HepG2 (cell line): ENCODE measurements around the gene RARA. TPM values are rescaled to one million over a fixed set of nuclear protein-coding genes. Genes with fewer than 3 reads are reported as not detected.

Experiments
- HOXA5 ChIP-seq: sonication (generic); formaldehyde crosslinking; IDR thresholded peaks from 2 replicates; pipeline ENCODE4 v1.4.0; 2020; ENCODE audit warnings: missing genetic modification reagents
- STAT5B ChIP-seq: sonication (generic); formaldehyde crosslinking; IDR thresholded peaks from 2 replicates; pipeline ENCODE4 v1.4.0; 2020; ENCODE audit warnings: missing genetic modification reagents
- ZC3H13 ChIP-seq: sonication (generic); formaldehyde crosslinking; IDR thresholded peaks from 2 replicates; pipeline ENCODE4 v1.8.1; 2023; ENCODE audit warnings: mild to moderate bottlenecking, missing genetic modification reagents, moderate library complexity
- ZFP37 ChIP-seq: sonication (generic); formaldehyde crosslinking; IDR thresholded peaks from 2 replicates; pipeline ENCODE4 v1.4.0; 2020; ENCODE audit warnings: missing genetic modification reagents, borderline replicate concordance
- ZNF234 ChIP-seq: sonication (generic); formaldehyde crosslinking; conservative IDR thresholded peaks from 2 replicates; pipeline ENCODE4 v1.5.1; 2020; ENCODE audit warnings: mild to moderate bottlenecking, missing genetic modification reagents
- ZNF460 ChIP-seq: sonication (generic); formaldehyde crosslinking; IDR thresholded peaks from 2 replicates; pipeline ENCODE4 v1.5.1; 2020; ENCODE audit warnings: missing genetic modification reagents, mild to moderate bottlenecking, borderline replicate concordance
- ZNF598 ChIP-seq: sonication (generic); formaldehyde crosslinking; IDR thresholded peaks from 2 replicates; pipeline ENCODE4 v1.5.1; 2020; ENCODE audit warnings: mild to moderate bottlenecking, missing genetic modification reagents, borderline replicate concordance
- polyA plus RNA-seq, 8 experiments: library from polyadenylated mRNA; depleted of rRNA in 3 of 8; stranded (reverse) in 7 of 8; unstranded in 1 of 8; fragments of >200 nt; fragmentation: Illumina TruSeq in 4 of 8; extraction: Trizol in 4 of 8; gene quantifications; 2 replicates each; pipeline versions ENCODE4 v1.2.1 to v1.2.3, GENCODE V29; 2011 to 2016; ENCODE audit warnings: low read depth in 4 of 8, missing spikeins in 1 of 8, mixed read lengths in 1 of 8; ENCODE audit not compliant: insufficient read depth in 1 of 8
- total RNA-seq, 5 experiments: library from RNA; depleted of rRNA; stranded (reverse); fragments of >200 nt; fragmentation: Illumina TruSeq; extraction: Trizol; gene quantifications; 2 replicates each; pipeline ENCODE4 v1.2.3, GENCODE V29; 2016; ENCODE audit warnings: low read depth in 1 of 5
- TF ChIP-seq, protein P1 (sequence below), 2 experiments: fragments of 450-650 bp in 1 of 2; sonication (generic) in 1 of 2; formaldehyde crosslinking in 1 of 2; IDR thresholded peaks; 2 replicates each; pipeline versions ENCODE4 v1.6.1 to v1.8.0; 2016 to 2022; ENCODE audit warnings: antibody characterized with exemption in 1 of 2, mild to moderate bottlenecking in 1 of 2, missing genetic modification reagents in 1 of 2
- TF ChIP-seq, protein P2 (sequence below): sonication (generic); formaldehyde crosslinking; IDR thresholded peaks from 2 replicates; pipeline ENCODE4 v1.8.0; 2022; ENCODE audit warnings: mild to moderate bottlenecking, missing genetic modification reagents, borderline replicate concordance
- TF ChIP-seq, protein P3 (sequence below): sonication (generic); formaldehyde crosslinking; IDR thresholded peaks from 2 replicates; pipeline ENCODE4 v1.4.0; 2020; ENCODE audit warnings: missing genetic modification reagents
- TF ChIP-seq, protein P4 (sequence below), 2 experiments: fragments of 450-650 bp in 1 of 2; sonication (generic) in 1 of 2; formaldehyde crosslinking; IDR thresholded peaks; 2 replicates each; pipeline versions ENCODE4 v1.5.0 to v1.8.0; 2020 to 2022; ENCODE audit warnings: mild to moderate bottlenecking in 1 of 2, missing genetic modification reagents in 1 of 2

RARA gene
- total and polyA plus RNA-seq, 2 of the 13 experiments (the other 11 are each of a cell fraction or from before 2014, with no cell fraction given), result 6.4 to 8.6 TPM

DNA sequence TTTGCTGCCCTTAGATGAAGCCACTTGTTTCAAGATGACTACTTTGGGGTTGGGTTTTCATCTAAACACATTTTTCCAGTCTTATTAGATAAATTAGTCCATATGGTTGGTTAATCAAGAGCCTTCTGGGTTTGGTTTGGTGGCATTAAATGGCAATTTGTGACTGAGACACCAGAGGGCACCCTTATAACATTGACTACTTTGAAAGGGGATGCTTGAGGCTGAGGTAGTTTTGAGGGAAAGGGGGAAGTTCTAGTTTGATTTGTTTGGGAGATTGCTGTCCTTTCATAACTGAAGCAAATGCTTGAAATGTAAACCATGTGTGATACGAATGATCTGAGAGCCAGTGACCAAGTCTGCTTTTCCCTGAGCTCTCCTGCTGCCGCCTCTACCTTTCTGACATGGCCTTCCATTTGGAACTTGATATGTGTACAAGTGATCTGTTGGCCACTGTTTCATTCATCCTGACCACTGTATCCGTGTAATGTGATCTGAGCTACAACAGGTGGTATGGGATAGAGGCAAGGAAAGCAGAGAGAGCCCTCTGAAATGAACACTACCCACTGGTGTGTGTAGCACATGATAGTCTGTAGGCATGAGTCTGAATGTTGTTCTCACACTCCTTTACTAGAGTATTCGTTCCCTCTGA is 5.8 kb upstream of the RARA start (continued):
- TF ChIP-seq, protein P1, sequence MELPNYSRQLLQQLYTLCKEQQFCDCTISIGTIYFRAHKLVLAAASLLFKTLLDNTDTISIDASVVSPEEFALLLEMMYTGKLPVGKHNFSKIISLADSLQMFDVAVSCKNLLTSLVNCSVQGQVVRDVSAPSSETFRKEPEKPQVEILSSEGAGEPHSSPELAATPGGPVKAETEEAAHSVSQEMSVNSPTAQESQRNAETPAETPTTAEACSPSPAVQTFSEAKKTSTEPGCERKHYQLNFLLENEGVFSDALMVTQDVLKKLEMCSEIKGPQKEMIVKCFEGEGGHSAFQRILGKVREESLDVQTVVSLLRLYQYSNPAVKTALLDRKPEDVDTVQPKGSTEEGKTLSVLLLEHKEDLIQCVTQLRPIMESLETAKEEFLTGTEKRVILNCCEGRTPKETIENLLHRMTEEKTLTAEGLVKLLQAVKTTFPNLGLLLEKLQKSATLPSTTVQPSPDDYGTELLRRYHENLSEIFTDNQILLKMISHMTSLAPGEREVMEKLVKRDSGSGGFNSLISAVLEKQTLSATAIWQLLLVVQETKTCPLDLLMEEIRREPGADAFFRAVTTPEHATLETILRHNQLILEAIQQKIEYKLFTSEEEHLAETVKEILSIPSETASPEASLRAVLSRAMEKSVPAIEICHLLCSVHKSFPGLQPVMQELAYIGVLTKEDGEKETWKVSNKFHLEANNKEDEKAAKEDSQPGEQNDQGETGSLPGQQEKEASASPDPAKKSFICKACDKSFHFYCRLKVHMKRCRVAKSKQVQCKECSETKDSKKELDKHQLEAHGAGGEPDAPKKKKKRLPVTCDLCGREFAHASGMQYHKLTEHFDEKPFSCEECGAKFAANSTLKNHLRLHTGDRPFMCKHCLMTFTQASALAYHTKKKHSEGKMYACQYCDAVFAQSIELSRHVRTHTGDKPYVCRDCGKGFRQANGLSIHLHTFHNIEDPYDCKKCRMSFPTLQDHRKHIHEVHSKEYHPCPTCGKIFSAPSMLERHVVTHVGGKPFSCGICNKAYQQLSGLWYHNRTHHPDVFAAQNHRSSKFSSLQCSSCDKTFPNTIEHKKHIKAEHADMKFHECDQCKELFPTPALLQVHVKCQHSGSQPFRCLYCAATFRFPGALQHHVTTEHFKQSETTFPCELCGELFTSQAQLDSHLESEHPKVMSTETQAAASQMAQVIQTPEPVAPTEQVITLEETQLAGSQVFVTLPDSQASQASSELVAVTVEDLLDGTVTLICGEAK (IDR thresholded peaks at IDR 0.05), result no peak
- TF ChIP-seq, protein P1 (CRISPR knock-in tag; IDR thresholded peaks at IDR 0.05), result no peak
- TF ChIP-seq, protein P2, sequence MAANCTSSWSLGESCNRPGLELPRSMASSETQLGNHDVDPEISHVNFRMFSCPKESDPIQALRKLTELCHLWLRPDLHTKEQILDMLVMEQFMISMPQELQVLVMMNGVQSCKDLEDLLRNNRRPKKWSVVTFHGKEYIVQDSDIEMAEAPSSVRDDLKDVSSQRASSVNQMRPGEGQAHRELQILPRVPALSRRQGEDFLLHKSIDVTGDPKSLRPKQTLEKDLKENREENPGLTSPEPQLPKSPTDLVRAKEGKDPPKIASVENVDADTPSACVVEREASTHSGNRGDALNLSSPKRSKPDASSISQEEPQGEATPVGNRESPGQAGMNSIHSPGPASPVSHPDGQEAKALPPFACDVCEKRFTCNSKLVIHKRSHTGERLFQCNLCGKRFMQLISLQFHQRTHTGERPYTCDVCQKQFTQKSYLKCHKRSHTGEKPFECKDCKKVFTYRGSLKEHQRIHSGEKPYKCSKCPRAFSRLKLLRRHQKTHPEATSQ (CRISPR knock-in tag), result no peak
- TF ChIP-seq ZNF460 (CRISPR knock-in tag) (no peak), ZC3H13 (CRISPR knock-in tag) (no peak), ZNF598 (no peak), ZFP37 (CRISPR knock-in tag) (peak; percentile 72; the same call in 1 of the 2 replicates), HOXA5 (CRISPR knock-in tag) (peak; percentile 65), ZNF234 (CRISPR knock-in tag) (no peak), STAT5B (CRISPR knock-in tag) (no peak)
- TF ChIP-seq, protein P3, sequence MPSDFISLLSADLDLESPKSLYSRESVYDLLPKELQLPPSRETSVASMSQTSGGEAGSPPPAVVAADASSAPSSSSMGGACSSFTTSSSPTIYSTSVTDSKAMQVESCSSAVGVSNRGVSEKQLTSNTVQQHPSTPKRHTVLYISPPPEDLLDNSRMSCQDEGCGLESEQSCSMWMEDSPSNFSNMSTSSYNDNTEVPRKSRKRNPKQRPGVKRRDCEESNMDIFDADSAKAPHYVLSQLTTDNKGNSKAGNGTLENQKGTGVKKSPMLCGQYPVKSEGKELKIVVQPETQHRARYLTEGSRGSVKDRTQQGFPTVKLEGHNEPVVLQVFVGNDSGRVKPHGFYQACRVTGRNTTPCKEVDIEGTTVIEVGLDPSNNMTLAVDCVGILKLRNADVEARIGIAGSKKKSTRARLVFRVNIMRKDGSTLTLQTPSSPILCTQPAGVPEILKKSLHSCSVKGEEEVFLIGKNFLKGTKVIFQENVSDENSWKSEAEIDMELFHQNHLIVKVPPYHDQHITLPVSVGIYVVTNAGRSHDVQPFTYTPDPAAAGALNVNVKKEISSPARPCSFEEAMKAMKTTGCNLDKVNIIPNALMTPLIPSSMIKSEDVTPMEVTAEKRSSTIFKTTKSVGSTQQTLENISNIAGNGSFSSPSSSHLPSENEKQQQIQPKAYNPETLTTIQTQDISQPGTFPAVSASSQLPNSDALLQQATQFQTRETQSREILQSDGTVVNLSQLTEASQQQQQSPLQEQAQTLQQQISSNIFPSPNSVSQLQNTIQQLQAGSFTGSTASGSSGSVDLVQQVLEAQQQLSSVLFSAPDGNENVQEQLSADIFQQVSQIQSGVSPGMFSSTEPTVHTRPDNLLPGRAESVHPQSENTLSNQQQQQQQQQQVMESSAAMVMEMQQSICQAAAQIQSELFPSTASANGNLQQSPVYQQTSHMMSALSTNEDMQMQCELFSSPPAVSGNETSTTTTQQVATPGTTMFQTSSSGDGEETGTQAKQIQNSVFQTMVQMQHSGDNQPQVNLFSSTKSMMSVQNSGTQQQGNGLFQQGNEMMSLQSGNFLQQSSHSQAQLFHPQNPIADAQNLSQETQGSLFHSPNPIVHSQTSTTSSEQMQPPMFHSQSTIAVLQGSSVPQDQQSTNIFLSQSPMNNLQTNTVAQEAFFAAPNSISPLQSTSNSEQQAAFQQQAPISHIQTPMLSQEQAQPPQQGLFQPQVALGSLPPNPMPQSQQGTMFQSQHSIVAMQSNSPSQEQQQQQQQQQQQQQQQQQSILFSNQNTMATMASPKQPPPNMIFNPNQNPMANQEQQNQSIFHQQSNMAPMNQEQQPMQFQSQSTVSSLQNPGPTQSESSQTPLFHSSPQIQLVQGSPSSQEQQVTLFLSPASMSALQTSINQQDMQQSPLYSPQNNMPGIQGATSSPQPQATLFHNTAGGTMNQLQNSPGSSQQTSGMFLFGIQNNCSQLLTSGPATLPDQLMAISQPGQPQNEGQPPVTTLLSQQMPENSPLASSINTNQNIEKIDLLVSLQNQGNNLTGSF, result no peak
- TF ChIP-seq, protein P4, sequence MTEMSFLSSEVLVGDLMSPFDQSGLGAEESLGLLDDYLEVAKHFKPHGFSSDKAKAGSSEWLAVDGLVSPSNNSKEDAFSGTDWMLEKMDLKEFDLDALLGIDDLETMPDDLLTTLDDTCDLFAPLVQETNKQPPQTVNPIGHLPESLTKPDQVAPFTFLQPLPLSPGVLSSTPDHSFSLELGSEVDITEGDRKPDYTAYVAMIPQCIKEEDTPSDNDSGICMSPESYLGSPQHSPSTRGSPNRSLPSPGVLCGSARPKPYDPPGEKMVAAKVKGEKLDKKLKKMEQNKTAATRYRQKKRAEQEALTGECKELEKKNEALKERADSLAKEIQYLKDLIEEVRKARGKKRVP (CRISPR knock-in tag; IDR thresholded peaks at IDR 0.05), result peak in 1 of 2 experiments; percentile 22; a peak in 1 of 4 replicates
